A673 (cell line): ENCODE data around the gene HSPB3. TPM values are rescaled to one million over a fixed set of nuclear protein-coding genes. Genes with fewer than 3 reads are reported as not detected.

Source experiments
- BruUV-seq: library from RNA; stranded (reverse); fragments of 400-500 nt; replicated peaks from 2 replicates; lab custom pipeline; 2021; lab: Mats Ljungman, UMichigan
- CTCF ChIA-PET: fragments of 300-600 bp; sonication (Branson Sonifier 250); formaldehyde crosslinking; loops from one replicate; lab custom pipeline; 2022; ENCODE audit warnings: antibody characterized with exemption; lab: Charles Lee
- POLR2A ChIA-PET: fragments of 300-600 bp; sonication (Branson Sonifier 250); formaldehyde crosslinking; loops from one replicate; lab custom pipeline; 2022; ENCODE audit warnings: antibody characterized with exemption; ENCODE audit not compliant: low non-redundant PET; lab: Charles Lee
- DNase-seq: peaks from one replicate; pipeline ENCODE4 v3.0.0-alpha.2; 2015; ENCODE audit warnings: low spot score
- H3K27ac ChIP-seq: fragments of 200-600 bp; sonication (generic); 2 replicates; pipeline ENCODE4 v1.5.1; 2016; ENCODE audit warnings: mixed run types, low read depth, mild to moderate bottlenecking, mixed read lengths, antibody characterized with exemption, low read length; ENCODE audit not compliant: poor library complexity, severe bottlenecking
- H3K27me3 ChIP-seq: fragments of 200-600 bp; sonication (generic); replicated peaks from 2 replicates; pipeline ENCODE4 v1.6.1; 2017; ENCODE audit warnings: mixed run types, low read depth, mild to moderate bottlenecking, mixed read lengths, antibody characterized with exemption, low read length; ENCODE audit not compliant: insufficient read depth, poor library complexity
- H3K36me3 ChIP-seq: fragments of 200-600 bp; sonication (generic); 2 replicates; pipeline ENCODE4 v1.6.1; 2016; ENCODE audit warnings: mixed run types, mild to moderate bottlenecking, mixed read lengths, antibody characterized with exemption, low read length; ENCODE audit not compliant: insufficient read depth, poor library complexity, severe bottlenecking
- H3K4me1 ChIP-seq: fragments of 200-600 bp; sonication (generic); 2 replicates; pipeline ENCODE4 v1.6.1; 2017; ENCODE audit warnings: mixed run types, mild to moderate bottlenecking, mixed read lengths, antibody characterized with exemption, low read length; ENCODE audit not compliant: insufficient read depth, poor library complexity, severe bottlenecking
- H3K4me3 ChIP-seq: fragments of 200-600 bp; sonication (generic); 2 replicates; pipeline ENCODE4 v1.5.1; 2016; ENCODE audit warnings: low read depth, mixed run types, mild to moderate bottlenecking, mixed read lengths, low read length; ENCODE audit not compliant: poor library complexity, severe bottlenecking
- H3K9me3 ChIP-seq: fragments of 200-600 bp; sonication (generic); 2 replicates; pipeline ENCODE4 v1.6.1; 2016; ENCODE audit warnings: mixed run types, low read depth, mild to moderate bottlenecking, mixed read lengths, antibody characterized with exemption, low read length; ENCODE audit not compliant: poor library complexity, severe bottlenecking
- EZH2 ChIP-seq: fragments of 200-600 bp; sonication (generic); IDR thresholded peaks from 2 replicates; pipeline ENCODE4 v1.6.1; 2017; ENCODE audit warnings: borderline replicate concordance, low read depth, mild to moderate bottlenecking, mixed read lengths, antibody characterized with exemption, low read length; ENCODE audit not compliant: poor library complexity, severe bottlenecking
- intact Hi-C: fragments of 100-400 bp; cut with micrococcal nuclease; formaldehyde crosslinking; loops from one replicate; pipeline ENCODE4 v1.10.0; 2022; ENCODE audit not compliant: unreplicated experiment
- total RNA-seq: library from RNA; stranded (reverse); gene quantifications from 2 replicates; pipeline ENCODE4 v1.2.3, GENCODE V29; 2021
- TF ChIP-seq, protein P1 (sequence below): fragments of 300-800, 200-600 bp; sonication (generic); conservative IDR thresholded peaks from 2 replicates; pipeline ENCODE4 v1.5.1; 2017; ENCODE audit warnings: low read depth, mild to moderate bottlenecking, antibody characterized with exemption, low read length, moderate library complexity, mixed read lengths

HSPB3 gene
- total RNA-seq, 1 experiment from 2014 or later, result not detected

DNA sequence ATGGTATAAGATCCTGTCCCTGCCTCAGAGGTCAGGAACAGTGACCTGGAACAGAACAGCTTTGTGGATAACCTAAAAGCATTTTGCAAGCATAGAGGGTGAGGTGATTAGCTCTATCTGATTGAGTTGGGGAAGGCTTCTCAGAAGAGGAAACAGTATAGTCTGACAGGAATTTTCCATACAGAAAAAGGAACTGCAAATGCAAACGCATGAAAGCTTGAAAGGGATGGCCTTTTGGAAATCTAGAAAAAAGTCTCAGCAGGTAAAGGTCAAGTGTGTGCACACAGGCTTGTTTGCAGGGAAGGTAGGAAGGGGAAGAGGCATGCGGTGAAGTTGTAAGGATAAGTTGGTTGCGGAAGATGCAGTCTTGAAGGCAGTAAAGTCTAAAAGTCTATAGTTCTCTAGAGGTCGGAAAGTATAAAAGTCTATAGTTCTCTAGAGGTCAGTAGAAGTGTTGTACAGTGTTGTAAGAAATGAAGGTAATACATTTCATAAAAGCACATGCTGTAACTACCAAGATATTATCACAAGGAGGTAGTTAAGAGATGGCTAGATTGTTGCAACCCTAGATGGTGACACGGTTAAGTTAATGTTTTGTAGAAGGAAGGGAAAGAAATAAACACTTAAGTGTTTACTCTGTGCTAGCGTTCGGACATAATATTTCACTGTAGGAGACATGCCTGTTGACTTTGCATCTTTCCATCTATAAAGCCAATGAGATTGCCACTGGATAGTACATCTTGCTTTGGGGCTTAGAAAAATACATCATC lies 16.7 kb upstream of the HSPB3 start:
- DNase-seq, result no peak
- BruUV-seq, result no TSS peak
- Histone ChIP-seq H3K27me3 (no peaks in the 10 kb centered on the region), H3K27ac (no peak overlapping the region), H3K9me3 (no peaks in the 10 kb centered on the region), H3K4me3 (no peak overlapping the region), H3K36me3 (no peaks in the 10 kb centered on the region), H3K4me1 (peaks cover 3% of the 10 kb centered on the region)
- CTCF ChIA-PET, result no interaction called here
- POLR2A ChIA-PET, result no interaction called here
- intact Hi-C loops, result no loop called here
- no peak for TF ChIP-seq EZH2
- TF ChIP-seq, protein P1, sequence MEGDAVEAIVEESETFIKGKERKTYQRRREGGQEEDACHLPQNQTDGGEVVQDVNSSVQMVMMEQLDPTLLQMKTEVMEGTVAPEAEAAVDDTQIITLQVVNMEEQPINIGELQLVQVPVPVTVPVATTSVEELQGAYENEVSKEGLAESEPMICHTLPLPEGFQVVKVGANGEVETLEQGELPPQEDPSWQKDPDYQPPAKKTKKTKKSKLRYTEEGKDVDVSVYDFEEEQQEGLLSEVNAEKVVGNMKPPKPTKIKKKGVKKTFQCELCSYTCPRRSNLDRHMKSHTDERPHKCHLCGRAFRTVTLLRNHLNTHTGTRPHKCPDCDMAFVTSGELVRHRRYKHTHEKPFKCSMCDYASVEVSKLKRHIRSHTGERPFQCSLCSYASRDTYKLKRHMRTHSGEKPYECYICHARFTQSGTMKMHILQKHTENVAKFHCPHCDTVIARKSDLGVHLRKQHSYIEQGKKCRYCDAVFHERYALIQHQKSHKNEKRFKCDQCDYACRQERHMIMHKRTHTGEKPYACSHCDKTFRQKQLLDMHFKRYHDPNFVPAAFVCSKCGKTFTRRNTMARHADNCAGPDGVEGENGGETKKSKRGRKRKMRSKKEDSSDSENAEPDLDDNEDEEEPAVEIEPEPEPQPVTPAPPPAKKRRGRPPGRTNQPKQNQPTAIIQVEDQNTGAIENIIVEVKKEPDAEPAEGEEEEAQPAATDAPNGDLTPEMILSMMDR, result no peak

DNA sequence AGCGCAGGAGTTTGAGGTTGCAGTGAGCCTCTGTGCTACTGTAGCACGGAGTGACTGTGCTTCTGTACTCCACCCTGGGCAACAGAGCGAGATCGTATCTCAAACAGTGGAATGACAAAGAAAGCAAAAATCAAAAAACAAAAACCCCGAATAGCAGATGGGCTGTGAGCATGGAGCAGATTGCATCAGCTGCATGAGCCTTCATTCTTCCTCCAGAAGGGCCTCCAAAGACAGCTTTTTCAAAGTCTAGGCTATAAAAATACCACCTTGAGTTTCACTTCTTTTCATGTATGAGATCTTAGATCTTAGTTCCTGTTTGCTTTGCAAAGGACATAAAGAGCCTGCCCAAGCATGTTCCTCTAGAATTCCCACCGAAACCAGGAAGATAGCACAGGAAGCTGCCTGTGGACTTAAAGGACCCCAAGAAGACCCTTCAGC lies 15.0 kb upstream of the HSPB3 start:
- H3K36me3 ChIP-seq, result no peaks in the 10 kb centered on the region
- H3K4me3 ChIP-seq, result no peak overlapping the region
- no peaks in the 10 kb centered on the region for H3K27me3 ChIP-seq
- H3K9me3 ChIP-seq, result no peaks in the 10 kb centered on the region
- TF ChIP-seq, protein P1, result no peak
- CTCF ChIA-PET, result no interaction called here
- intact Hi-C loops, result loop anchor here (5.0 kb wide), 2 partner anchors 282 to 457 kb away; no protein-coding TSS in a partner anchor
- peaks cover 6% of the 10 kb centered on the region for H3K4me1 ChIP-seq
- H3K27ac ChIP-seq, result no peak overlapping the region
- DNase-seq, result no peak
- POLR2A ChIA-PET, result no interaction called here
- BruUV-seq, result no TSS peak

DNA sequence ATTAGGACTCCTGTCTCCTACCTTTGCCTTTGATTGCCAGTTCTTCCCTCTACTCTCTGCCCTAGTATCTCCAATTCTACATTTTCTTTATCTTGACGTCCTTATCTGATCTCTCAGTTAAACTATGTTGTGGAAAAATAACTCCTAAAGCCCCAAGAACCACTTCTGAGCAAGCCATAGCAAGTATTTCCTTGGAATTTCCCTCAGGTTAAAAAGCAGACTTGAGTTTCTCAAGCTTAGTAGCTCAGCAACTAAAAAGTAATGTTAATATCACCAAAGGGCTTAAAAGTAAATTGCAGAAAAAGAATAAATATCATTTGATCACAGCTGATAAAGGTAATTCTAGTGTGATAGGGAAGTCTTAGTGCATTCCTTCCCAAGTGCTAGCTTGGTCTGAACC lies 13.2 kb upstream of the HSPB3 start:
- Histone ChIP-seq H3K4me1 (peaks cover 6% of the 10 kb centered on the region), H3K4me3 (no peak overlapping the region), H3K27ac (no peak overlapping the region), H3K27me3 (no peaks in the 10 kb centered on the region), H3K9me3 (no peaks in the 10 kb centered on the region), H3K36me3 (no peaks in the 10 kb centered on the region)
- TF ChIP-seq, protein P1, result no peak
- no peak for TF ChIP-seq EZH2
- BruUV-seq, result no TSS peak
- intact Hi-C loops, result loop anchor here (5.0 kb wide), 2 partner anchors 280 to 455 kb away; no protein-coding TSS in a partner anchor
- ChIA-PET POLR2A (no interaction called here), CTCF (interaction anchor here (0.6 to 0.9 kb wide), 2 partner anchors 452 to 462 kb away, joined by 3 to 5 read pairs; no protein-coding TSS in a partner anchor)
- no peak for DNase-seq
